Measurements from ENCODE around the gene THADA. TPM values are rescaled to one million over a fixed set of nuclear protein-coding genes. Genes with fewer than 3 reads are reported as not detected.

THADA gene
- total RNA-seq, 1 donor from 2014 or later: 28.3 TPM

DNA sequence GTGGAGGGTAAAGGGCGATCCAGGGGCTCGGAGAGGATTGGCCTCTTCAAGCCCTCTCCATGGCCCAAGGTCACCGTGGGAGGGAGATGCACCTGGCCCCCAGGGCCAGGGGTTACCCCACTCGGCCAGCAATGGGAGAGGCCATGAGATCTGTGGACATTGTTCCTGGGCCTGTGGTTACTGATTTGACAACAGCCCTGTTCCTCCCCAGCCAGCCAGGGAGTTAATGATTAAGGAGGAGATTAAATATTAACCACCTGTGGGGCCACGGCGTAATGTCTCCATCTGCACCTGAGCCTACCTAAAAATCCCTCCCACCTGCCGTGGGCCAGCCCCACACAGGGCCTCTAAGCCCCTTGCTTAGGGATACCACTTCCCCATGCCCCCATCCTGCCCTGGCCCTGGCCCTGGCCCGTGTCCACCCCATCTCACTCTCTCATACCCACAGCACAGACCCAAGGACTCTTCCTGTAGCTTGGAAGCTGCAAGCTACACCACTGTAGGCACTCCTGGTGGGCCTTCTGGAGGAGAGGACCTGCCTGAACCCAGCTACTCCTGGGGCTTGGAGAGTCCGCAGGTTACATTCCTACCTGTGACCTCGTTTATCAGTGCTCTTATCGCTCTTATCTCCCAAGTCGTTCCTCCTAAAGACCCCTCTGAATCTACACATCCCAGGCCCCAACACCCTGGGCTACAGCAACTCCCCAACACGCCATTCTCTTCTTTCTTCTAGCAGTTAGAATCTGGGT, 401.5 kb downstream of the THADA start:
- Mint-ChIP-seq H3K9me3 (ENCODE audit: unreplicated experiment) (no peaks in the 10 kb centered on the region), H3K27me3 (ENCODE audit: unreplicated experiment) (no peaks in the 10 kb centered on the region), H3K4me3 (ENCODE audit: unreplicated experiment) (no peak overlapping the region), H3K36me3 (ENCODE audit: unreplicated experiment) (no peaks in the 10 kb centered on the region), H3K27ac (ENCODE audit: unreplicated experiment) (no peak overlapping the region), H3K4me1 (ENCODE audit: unreplicated experiment) (peaks cover 15% of the 10 kb centered on the region)
- TF ChIP-seq CTCF (IDR thresholded peaks at IDR 0.05): no peak
- DNase-seq (ENCODE audit: extremely low spot score, unreplicated experiment): no peak

- H3K27me3 Mint-ChIP-seq (ENCODE audit: unreplicated experiment): no peaks in the 10 kb centered on the region
- no peak overlapping the region for H3K27ac Mint-ChIP-seq (ENCODE audit: unreplicated experiment)
- no peak overlapping the region for H3K4me3 Mint-ChIP-seq (ENCODE audit: unreplicated experiment)
- DNase-seq (ENCODE audit: extremely low spot score, unreplicated experiment): no peak
- TF ChIP-seq CTCF (IDR thresholded peaks at IDR 0.05): no peak
- no peaks in the 10 kb centered on the region for H3K9me3 Mint-ChIP-seq (ENCODE audit: unreplicated experiment)
- H3K36me3 Mint-ChIP-seq (ENCODE audit: unreplicated experiment): no peaks in the 10 kb centered on the region
- peaks cover 13% of the 10 kb centered on the region for H3K4me1 Mint-ChIP-seq (ENCODE audit: unreplicated experiment)
These were observed 402.2 kb downstream of the THADA start for GRCh38 chr2:43193652-43194120.

GRCh38 chr2:43192744-43193651, 402.8 kb downstream of the THADA start:
- Mint-ChIP-seq H3K27me3 (ENCODE audit: unreplicated experiment) (no peaks in the 10 kb centered on the region), H3K4me1 (ENCODE audit: unreplicated experiment) (peaks cover 13% of the 10 kb centered on the region), H3K4me3 (ENCODE audit: unreplicated experiment) (no peak overlapping the region), H3K36me3 (ENCODE audit: unreplicated experiment) (no peaks in the 10 kb centered on the region), H3K9me3 (ENCODE audit: unreplicated experiment) (no peaks in the 10 kb centered on the region), H3K27ac (ENCODE audit: unreplicated experiment) (no peak overlapping the region)
- TF ChIP-seq CTCF (IDR thresholded peaks at IDR 0.05): no peak
- no peak for DNase-seq (ENCODE audit: extremely low spot score, unreplicated experiment)

- no peaks in the 10 kb centered on the region for H3K27me3 Mint-ChIP-seq (ENCODE audit: unreplicated experiment)
- H3K36me3 Mint-ChIP-seq (ENCODE audit: unreplicated experiment): no peaks in the 10 kb centered on the region
- peak; percentile 30 for TF ChIP-seq CTCF (IDR thresholded peaks at IDR 0.05)
- no peak overlapping the region for H3K27ac Mint-ChIP-seq (ENCODE audit: unreplicated experiment)
- H3K4me3 Mint-ChIP-seq (ENCODE audit: unreplicated experiment): no peak overlapping the region
- DNase-seq (ENCODE audit: extremely low spot score, unreplicated experiment): no peak
- no peaks in the 10 kb centered on the region for H3K9me3 Mint-ChIP-seq (ENCODE audit: unreplicated experiment)
- H3K4me1 Mint-ChIP-seq (ENCODE audit: unreplicated experiment): peaks cover 8% of the 10 kb centered on the region
These were observed 403.8 kb downstream of the THADA start for GRCh38 chr2:43191947-43192516.

Data from osteocyte (in vitro differentiated cells).